Measurements from ENCODE around the gene PCDHGA1. TPM values are rescaled to one million over a fixed set of nuclear protein-coding genes. Genes with fewer than 3 reads are reported as not detected.
A peak's percentile ranks its signal among the peaks of the same experiment; 100 is the strongest.
"Not testable (repeated sequence)": the region's sequence is repeated elsewhere in the genome, so short reads cannot be mapped to it uniquely, and the experiment has no call there.

PCDHGA1 gene
- total RNA-seq, 1 donor from 2014 or later, result 0.48 TPM

DNA sequence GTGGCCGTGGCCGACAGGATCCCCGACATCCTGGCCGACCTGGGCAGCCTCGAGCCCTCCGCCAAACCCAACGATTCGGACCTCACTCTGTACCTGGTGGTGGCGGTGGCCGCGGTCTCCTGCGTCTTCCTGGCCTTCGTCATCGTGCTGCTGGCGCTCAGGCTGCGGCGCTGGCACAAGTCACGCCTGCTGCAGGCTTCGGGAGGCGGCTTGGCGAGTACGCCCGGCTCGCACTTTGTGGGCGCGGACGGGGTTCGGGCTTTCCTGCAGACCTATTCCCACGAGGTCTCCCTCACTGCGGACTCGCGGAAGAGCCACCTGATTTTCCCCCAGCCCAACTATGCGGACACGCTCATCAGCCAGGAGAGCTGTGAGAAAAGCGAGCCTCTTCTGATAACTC lies 15.7 kb downstream of the PCDHGA1 start:
- DNase-seq (ENCODE audit: low spot score), result not testable (repeated sequence)

DNA sequence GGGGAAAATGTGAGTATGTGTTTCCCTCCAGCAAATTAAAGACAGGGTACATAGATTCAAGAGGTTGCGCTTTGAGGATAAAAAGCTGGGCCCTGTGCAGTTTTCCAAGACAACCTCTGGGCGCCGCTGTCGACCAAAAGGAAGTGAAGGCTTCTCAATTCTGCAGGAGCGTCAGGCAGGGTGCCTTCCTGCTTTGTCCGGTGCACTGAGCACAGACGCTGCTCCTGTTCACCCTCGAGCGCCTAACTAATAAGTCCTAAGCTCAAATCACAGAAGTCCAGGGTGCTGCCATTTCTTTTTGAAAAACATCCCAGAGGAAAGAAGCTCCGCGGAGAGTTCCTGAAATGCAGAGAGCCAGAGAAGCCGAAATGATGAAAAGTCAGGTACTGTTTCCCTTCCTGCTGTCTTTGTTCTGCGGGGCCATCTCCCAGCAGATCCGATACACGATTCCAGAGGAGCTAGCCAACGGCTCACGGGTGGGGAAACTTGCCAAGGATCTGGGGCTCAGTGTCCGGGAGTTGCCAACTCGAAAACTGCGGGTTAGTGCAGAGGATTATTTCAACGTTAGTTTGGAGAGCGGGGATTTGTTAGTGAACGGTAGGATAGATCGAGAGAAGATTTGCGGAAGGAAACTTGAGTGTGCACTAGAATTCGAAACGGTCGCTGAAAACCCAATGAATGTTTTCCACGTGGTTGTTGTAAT lies 19.8 kb downstream of the PCDHGA1 start, which contains the start of gene PCDHGB1:
Gene PCDHGB1 (plus strand): TSS at position 183 of the 703 bp plus-strand sequence. CDS start 162 bp downstream, at position 345.
- DNase-seq (ENCODE audit: low spot score), result peak; percentile 65

DNA sequence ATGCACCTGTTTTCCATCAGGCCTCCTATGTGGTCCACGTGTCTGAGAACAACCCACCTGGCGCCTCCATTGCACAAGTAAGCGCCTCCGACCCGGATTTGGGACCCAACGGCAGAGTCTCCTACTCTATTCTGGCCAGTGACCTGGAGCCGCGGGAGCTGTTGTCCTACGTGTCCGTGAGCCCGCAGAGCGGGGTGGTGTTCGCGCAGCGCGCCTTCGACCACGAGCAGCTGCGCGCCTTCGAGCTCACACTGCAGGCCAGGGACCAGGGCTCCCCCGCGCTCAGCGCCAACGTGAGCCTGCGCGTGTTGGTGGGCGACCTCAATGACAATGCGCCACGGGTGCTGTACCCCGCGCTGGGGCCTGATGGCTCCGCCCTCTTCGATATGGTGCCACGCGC lies 21.3 kb downstream of the PCDHGA1 start:
- peak; percentile 74 for DNase-seq (ENCODE audit: low spot score)

DNA sequence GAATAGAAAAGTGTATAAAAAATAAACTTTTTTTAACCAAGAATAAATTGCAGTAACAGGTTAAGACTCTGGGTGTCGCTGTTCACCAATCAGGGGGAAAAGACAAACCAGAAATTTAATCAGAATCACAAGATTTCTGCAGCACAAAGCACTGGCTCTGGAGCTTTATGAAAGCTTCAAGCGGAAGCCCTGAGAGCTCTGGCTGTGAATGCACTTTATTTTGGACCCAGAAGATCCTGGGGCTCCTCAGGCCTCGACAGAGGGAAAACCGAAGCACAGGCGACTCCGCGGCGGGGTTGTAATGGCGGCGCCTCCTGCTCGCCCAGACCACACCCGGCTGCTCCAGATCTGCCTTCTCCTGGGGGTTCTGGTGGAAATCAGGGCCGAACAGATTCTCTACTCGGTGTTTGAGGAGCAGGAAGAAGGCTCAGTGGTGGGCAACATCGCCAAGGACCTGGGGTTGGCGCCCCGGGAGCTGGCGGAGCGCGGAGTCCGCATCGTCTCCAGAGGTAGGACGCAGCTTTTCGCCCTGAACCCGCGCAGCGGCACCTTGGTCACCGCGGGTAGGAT lies 24.7 kb downstream of the PCDHGA1 start, which contains the start of gene PCDHGA4:
Gene PCDHGA4 (plus strand): TSS at position 122 of the 570 bp plus-strand sequence. CDS start 87 bp downstream, at position 209.
- peak; percentile 78 for DNase-seq (ENCODE audit: low spot score)

DNA sequence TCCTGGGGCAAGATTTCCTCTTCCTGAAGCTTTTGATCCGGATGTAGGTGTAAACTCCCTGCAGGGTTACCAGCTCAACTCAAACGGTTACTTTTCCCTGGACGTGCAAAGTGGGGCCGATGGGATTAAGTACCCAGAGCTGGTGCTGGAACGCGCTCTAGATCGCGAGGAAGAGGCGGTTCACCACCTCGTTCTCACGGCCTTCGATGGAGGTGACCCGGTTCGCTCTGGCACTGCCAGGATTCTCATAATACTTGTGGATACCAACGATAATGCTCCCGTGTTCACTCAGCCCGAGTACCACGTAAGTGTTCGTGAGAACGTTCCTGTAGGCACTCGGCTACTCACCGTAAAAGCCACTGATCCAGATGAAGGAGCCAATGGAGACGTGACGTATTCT lies 25.3 kb downstream of the PCDHGA1 start:
- DNase-seq (ENCODE audit: low spot score), result peak; percentile 65

DNA sequence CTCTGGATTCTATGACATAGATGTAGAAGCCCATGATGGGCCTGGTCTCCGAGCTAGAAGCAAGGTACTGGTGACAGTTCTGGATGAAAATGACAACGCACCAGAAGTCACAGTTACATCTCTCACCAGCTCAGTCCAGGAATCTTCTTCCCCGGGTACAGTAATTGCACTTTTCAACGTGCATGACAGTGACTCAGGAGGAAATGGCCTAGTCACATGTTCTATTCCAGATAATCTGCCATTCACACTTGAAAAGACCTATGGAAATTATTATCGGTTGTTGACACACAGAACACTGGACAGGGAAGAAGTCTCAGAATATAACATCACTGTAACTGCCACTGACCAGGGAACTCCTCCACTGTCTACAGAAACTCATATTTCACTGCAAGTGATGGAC lies 25.8 kb downstream of the PCDHGA1 start:
- no peak for DNase-seq (ENCODE audit: low spot score)

DNA sequence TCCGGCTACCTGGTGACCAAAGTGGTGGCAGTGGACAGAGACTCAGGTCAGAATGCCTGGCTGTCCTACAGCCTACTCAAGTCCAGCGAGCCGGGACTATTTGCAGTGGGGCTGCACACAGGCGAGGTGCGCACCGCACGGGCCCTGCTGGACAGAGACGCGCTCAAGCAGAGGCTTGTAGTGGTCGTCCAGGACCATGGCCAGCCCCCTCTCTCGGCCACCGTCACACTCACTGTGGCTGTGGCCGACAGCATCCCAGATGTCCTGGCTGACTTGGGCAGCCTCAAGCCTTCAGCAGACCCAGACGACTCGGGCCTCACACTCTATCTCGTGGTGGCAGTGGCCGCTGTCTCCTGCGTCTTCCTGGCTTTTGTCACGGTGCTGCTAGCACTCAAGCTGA lies 26.6 kb downstream of the PCDHGA1 start:
- peak; percentile 86 for DNase-seq (ENCODE audit: low spot score)

DNA sequence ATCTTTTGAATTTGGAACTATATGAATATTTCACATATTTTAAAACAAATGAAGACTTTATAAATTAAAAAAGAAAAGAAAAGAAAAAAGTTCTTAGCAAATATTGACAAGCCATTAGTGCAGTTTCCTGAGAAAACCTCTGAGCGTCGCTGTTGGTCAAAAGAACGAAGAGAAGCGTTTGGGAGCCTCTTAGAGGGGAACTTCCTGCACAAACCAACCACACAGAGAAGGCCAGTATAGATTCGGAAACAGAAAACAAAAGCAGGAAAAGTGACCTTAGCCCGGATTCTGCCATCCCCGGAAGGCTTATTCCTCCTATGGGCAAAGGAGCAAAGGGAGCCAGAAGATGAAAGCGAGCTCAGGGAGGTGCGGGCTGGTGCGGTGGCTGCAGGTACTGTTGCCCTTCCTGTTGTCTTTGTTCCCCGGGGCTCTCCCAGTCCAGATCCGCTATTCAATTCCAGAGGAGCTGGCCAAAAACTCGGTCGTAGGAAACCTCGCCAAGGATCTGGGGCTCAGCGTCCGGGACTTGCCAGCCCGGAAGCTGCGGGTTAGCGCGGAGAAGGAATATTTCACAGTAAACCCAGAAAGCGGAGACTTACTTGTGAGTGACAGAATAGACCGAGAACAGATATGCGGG lies 29.6 kb downstream of the PCDHGA1 start, which contains the start of gene PCDHGB2:
Gene PCDHGB2 (plus strand): TSS at position 205 of the 637 bp plus-strand sequence. CDS start 142 bp downstream, at position 347.
- peak; percentile 79 for DNase-seq (ENCODE audit: low spot score)

DNA sequence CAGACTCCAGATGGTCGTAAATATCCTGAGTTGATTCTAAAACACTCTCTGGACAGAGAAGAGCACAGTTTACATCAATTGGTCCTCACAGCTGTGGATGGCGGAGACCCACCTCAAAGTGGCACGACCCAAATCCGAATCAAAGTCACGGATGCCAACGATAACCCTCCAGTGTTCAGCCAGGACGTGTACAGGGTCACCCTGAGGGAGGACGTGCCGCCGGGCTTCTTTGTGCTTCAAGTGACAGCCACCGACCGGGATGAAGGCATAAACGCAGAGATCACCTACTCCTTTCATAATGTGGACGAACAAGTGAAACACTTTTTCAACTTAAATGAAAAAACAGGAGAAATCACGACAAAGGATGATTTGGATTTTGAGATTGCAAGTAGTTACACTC lies 30.4 kb downstream of the PCDHGA1 start:
- DNase-seq (ENCODE audit: low spot score), result peak; percentile 74

DNA sequence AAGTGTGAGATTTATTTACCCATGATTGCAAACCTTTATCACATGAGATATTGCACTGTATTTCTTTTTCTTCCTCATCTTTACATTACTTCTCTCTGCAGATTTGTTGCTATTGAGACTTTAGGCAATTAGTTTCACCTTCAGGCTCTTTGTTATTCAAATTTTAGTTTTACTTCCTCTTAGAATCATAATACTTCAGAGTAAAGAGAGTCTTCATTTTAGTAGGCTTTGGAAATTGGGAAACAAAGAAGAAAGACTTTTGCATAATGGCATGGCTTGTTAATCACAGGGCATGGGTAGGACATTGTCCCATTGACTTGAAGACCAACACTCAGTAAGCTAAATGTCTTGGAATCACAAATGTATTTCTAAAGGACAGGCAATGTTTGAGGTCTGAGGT lies 32.4 kb downstream of the PCDHGA1 start:
- DNase-seq (ENCODE audit: low spot score), result no peak

DNA sequence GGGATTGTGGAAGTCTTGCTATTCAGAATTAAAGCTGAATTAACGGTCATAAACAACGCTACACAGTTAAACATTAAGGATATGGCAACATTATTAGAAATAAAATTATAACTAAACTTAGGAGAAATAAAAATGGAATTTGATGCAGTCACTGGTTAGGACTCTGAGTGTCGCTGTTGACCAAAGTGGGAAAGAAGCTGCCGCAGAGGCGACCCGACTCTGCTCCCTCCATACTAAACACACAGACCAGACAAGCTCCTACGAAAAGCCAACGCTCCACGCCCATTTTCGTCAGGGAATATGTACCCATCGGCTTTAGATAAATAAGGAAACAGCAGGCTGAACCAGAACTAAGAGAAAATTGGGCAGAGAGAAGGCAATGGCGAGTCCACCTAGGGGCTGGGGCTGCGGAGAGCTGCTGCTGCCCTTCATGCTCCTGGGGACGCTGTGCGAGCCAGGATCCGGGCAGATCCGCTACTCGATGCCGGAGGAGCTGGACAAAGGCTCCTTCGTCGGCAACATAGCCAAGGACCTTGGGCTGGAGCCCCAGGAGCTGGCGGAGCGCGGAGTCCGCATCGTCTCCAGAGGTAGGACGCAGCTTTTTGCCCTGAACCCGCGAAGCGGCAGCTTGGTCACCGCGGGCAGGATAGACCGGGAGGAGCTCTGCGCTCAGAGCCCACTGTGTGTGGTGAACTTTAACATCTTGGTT lies 33.8 kb downstream of the PCDHGA1 start, which contains the start of gene PCDHGA5:
Gene PCDHGA5 (plus strand): TSS at position 211 of the 709 bp plus-strand sequence. CDS start 169 bp downstream, at position 380.
- peak; percentile 84 for DNase-seq (ENCODE audit: low spot score)

DNA sequence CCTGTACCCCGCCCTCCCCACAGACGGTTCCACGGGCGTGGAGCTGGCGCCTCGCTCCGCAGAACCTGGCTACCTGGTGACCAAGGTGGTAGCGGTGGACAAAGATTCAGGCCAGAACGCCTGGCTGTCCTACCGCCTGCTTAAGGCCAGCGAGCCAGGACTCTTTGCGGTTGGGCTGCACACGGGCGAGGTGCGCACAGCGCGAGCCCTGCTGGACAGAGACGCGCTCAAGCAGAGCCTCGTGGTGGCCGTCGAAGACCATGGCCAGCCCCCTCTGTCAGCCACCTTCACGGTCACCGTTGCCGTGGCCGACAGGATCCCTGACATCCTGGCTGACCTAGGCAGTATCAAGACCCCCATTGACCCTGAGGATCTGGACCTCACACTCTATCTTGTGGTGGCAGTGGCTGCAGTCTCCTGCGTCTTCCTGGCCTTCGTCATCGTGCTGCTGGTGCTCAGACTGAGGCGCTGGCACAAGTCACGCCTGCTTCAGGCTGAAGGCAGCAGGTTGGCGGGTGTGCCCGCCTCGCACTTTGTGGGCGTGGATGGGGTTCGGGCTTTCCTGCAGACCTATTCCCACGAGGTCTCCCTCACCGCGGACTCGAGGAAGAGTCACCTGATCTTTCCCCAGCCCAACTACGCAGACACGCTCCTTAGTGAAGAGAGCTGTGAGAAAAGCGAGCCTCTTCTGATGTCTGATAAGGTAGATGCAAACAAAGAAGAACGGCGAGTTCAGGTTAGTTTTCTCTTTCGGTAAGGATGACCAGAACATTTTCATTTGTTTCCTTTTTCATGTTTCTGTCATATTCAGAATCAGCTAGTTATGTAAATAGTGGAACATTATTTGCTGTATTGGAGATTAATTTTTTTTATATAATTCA lies 35.9 kb downstream of the PCDHGA1 start:
- peak; percentile 62 for DNase-seq (ENCODE audit: low spot score)

DNA sequence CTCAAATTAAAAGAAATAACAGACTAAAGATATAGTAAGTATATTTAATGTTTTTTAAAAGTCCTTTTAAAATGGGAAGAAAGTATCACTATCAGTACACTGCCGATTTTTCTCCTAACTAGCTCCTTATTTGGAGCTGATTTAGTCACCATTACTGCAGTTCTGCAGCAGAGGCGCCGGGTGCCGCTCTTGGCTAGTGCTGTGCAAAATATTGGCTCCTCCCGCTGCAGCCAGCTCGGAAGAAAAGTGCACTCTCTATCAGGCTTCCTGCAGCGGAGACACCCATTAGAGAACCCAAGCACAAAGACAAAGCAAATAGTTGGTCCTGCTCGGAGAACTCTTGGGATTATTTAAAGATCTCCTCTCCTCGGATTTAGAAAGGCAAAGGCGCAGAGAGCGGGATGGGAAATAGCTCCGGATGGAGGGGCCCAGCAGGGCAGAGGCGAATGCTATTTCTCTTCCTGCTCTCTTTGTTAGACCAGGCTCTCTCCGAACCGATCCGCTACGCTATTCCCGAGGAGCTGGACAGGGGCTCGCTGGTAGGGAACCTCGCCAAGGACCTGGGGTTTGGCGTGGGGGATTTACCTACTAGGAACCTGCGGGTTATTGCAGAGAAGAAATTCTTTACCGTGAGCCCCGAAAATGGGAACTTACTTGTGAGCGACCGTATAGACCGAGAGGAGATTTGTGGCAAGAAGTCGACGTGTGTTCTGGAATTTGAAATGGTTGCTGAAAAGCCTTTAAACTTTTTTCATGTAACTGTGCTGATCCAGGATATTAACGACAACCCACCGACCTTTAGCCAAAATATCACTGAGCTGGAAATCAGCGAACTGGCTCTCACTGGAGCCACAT lies 39.9 kb downstream of the PCDHGA1 start, which contains the start of gene PCDHGB3:
Gene PCDHGB3 (plus strand): TSS at position 249 of the 855 bp plus-strand sequence. CDS start 153 bp downstream, at position 402.
- DNase-seq (ENCODE audit: low spot score), result peak; percentile 67

DNA sequence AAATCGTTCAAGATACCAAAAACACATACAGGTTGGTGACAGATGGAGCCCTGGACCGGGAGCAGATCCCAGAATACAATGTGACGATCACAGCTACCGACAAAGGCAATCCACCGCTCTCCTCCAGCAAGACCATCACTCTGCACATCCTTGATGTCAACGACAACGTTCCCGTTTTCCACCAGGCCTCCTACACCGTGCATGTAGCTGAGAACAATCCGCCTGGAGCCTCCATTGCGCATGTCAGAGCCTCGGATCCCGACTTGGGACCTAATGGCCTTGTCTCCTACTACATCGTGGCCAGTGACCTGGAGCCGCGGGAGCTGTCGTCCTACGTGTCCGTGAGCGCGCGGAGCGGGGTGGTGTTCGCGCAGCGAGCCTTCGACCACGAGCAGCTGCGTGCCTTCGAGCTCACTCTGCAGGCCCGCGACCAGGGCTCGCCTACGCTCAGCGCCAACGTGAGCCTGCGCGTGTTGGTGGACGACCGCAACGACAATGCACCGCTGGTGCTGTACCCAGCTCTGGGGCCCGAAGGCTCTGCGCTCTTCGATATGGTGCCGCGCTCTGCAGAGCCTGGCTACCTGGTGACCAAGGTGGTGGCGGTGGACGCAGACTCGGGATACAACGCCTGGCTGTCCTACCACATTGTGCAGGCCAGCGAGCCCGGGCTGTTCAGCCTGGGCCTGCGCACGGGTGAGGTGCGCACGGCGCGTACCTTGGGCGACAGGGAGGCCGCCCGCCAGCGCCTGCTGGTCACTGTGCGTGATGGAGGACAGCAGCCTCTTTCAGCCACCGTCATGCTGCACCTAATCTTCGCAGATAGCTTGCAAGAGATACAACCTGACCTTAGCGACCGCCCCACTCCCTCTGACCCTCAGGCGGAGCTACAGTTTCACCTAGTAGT lies 41.5 kb downstream of the PCDHGA1 start:
- DNase-seq (ENCODE audit: low spot score), result no peak

DNA sequence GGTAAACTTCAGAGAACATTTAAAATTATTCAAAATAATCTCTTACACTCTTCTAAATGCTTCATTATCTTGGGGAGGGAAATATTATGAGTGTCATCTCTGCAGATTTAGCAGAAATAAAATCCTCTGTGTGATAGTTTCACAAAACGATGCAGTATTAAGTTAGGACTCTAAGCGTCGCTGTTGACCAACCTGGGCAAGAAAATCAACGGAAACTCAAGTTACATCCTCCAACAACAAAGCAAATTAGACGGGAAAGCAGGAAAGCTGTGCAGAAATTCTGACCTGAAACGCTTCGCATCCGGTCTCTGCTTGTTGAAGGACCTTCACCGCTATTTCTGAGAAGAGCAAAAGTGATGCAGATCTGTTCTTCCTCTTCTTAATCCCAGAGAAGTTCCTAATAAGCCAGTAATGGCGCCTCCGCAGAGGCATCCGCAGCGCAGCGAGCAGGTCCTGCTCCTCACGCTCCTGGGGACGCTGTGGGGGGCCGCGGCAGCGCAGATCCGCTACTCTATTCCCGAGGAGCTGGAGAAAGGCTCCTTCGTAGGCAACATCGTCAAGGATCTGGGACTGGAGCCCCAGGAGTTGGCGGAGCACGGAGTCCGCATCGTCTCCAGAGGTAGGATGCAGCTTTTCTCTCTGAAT lies 43.5 kb downstream of the PCDHGA1 start, which contains the start of gene PCDHGA6:
Gene PCDHGA6 (plus strand): TSS at position 219 of the 645 bp plus-strand sequence. CDS start 193 bp downstream, at position 412.
- DNase-seq (ENCODE audit: low spot score), result peak; percentile 67

DNA sequence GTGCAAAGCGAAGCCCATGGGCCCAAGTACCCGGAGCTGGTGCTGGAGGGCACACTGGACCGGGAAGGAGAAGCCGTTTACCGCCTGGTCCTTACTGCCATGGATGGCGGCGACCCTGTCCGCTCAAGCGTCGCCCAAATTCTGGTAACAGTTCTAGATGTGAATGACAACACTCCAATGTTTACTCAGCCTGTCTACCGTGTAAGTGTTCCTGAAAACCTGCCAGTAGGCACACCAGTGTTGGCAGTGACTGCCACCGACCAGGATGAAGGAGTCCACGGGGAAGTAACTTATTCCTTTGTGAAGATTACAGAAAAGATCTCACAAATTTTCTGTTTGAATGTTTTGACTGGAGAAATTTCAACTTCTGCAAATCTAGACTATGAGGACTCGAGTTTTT lies 44.3 kb downstream of the PCDHGA1 start:
- no peak for DNase-seq (ENCODE audit: low spot score)

DNA sequence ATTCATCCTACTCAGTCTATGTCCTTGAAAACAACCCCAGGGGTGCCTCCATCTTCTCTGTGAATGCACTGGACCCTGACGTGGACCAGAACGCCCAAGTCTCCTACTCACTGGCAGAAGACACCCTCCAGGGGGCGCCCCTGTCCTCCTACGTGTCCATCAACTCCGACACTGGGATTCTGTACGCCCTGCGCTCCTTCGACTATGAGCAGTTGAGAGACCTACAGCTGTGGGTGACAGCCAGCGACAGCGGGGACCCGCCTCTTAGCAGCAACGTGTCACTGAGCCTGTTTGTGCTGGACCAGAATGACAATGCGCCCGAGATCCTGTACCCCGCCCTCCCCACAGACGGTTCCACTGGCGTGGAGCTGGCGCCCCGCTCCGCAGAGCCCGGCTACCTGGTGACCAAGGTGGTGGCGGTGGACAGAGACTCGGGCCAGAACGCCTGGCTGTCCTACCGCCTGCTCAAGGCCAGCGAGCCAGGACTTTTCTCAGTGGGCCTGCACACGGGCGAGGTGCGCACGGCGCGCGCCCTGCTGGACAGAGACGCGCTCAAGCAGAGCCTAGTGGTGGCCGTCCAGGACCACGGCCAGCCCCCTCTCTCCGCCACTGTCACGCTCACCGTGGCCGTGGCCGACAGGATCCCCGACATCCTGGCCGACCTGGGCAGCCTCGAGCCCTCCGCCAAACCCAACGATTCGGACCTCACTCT lies 45.3 kb downstream of the PCDHGA1 start:
- DNase-seq (ENCODE audit: low spot score), result peak; percentile 72

Data from mesenteric fat pad (tissue), 1 donor.